ENCODE results near the gene TP53I13. TPM values are rescaled to one million over a fixed set of nuclear protein-coding genes. Genes with fewer than 3 reads are reported as not detected.
A peak's percentile ranks its signal among the peaks of the same experiment; 100 is the strongest.

TP53I13 gene
- total and polyA plus RNA-seq, 2 of the 13 experiments (the other 11 are each of a cell fraction or from before 2014, with no cell fraction given): 16.9 to 25.7 TPM

DNA sequence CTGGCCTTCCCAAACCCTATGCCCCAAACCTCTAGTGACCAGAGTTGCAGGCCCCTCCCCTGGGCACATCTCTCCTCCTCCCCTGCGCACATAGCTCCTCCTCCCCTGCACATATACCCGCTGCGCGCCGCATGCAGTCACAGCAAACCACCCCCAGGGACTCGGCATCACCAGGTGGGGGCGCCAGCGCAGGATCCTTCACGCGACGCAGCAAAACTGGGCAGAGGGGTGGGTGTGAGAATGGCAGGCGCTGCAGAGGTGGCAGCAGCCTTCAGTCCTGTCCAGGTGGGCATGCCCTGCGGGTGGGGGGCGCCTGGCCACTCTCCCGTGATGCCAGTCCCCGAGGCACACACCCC is 48.6 kb downstream of the TP53I13 start (continued):
- TF ChIP-seq, protein P1, sequence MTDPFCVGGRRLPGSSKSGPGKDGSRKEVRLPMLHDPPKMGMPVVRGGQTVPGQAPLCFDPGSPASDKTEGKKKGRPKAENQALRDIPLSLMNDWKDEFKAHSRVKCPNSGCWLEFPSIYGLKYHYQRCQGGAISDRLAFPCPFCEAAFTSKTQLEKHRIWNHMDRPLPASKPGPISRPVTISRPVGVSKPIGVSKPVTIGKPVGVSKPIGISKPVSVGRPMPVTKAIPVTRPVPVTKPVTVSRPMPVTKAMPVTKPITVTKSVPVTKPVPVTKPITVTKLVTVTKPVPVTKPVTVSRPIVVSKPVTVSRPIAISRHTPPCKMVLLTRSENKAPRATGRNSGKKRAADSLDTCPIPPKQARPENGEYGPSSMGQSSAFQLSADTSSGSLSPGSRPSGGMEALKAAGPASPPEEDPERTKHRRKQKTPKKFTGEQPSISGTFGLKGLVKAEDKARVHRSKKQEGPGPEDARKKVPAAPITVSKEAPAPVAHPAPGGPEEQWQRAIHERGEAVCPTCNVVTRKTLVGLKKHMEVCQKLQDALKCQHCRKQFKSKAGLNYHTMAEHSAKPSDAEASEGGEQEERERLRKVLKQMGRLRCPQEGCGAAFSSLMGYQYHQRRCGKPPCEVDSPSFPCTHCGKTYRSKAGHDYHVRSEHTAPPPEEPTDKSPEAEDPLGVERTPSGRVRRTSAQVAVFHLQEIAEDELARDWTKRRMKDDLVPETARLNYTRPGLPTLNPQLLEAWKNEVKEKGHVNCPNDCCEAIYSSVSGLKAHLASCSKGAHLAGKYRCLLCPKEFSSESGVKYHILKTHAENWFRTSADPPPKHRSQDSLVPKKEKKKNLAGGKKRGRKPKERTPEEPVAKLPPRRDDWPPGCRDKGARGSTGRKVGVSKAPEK (CRISPR knock-in tag; IDR thresholded peaks at IDR 0.05; ENCODE audit: borderline replicate concordance): 0 out of 2 replicates have a peak, but pooled peaks have one; percentile 52
- TF ChIP-seq, protein P2, sequence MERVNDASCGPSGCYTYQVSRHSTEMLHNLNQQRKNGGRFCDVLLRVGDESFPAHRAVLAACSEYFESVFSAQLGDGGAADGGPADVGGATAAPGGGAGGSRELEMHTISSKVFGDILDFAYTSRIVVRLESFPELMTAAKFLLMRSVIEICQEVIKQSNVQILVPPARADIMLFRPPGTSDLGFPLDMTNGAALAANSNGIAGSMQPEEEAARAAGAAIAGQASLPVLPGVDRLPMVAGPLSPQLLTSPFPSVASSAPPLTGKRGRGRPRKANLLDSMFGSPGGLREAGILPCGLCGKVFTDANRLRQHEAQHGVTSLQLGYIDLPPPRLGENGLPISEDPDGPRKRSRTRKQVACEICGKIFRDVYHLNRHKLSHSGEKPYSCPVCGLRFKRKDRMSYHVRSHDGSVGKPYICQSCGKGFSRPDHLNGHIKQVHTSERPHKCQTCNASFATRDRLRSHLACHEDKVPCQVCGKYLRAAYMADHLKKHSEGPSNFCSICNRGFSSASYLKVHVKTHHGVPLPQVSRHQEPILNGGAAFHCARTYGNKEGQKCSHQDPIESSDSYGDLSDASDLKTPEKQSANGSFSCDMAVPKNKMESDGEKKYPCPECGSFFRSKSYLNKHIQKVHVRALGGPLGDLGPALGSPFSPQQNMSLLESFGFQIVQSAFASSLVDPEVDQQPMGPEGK (CRISPR knock-in tag; IDR thresholded peaks at IDR 0.05): peak; percentile 76
- TF ChIP-seq ZNF563 (CRISPR knock-in tag; IDR thresholded peaks at IDR 0.05) (0 out of 2 replicates have a peak, but pooled peaks have one; percentile 42), STAG1 (CRISPR knock-in tag; IDR thresholded peaks at IDR 0.05) (peak; percentile 51), GABPB1 (CRISPR knock-in tag; IDR thresholded peaks at IDR 0.05) (peak; percentile 48; the same call in 1 of the 2 replicates), SMAD9 (CRISPR knock-in tag; IDR thresholded peaks at IDR 0.05) (no peak), EP300 (IDR thresholded peaks at IDR 0.05; ENCODE audit: low read depth in 2 of 2, low read length in 2 of 2) (no peak), EP300 (CRISPR knock-in tag; IDR thresholded peaks at IDR 0.05; ENCODE audit: borderline replicate concordance) (no peak), REPIN1 (CRISPR knock-in tag; IDR thresholded peaks at IDR 0.05; ENCODE audit: borderline replicate concordance, low read depth) (0 out of 2 replicates have a peak, but pooled peaks have one; percentile 43), KDM5B (CRISPR knock-in tag; IDR thresholded peaks at IDR 0.05; ENCODE audit: borderline replicate concordance) (peak; percentile 6; the same call in 1 of the 2 replicates)
- TF ChIP-seq, protein P3, sequence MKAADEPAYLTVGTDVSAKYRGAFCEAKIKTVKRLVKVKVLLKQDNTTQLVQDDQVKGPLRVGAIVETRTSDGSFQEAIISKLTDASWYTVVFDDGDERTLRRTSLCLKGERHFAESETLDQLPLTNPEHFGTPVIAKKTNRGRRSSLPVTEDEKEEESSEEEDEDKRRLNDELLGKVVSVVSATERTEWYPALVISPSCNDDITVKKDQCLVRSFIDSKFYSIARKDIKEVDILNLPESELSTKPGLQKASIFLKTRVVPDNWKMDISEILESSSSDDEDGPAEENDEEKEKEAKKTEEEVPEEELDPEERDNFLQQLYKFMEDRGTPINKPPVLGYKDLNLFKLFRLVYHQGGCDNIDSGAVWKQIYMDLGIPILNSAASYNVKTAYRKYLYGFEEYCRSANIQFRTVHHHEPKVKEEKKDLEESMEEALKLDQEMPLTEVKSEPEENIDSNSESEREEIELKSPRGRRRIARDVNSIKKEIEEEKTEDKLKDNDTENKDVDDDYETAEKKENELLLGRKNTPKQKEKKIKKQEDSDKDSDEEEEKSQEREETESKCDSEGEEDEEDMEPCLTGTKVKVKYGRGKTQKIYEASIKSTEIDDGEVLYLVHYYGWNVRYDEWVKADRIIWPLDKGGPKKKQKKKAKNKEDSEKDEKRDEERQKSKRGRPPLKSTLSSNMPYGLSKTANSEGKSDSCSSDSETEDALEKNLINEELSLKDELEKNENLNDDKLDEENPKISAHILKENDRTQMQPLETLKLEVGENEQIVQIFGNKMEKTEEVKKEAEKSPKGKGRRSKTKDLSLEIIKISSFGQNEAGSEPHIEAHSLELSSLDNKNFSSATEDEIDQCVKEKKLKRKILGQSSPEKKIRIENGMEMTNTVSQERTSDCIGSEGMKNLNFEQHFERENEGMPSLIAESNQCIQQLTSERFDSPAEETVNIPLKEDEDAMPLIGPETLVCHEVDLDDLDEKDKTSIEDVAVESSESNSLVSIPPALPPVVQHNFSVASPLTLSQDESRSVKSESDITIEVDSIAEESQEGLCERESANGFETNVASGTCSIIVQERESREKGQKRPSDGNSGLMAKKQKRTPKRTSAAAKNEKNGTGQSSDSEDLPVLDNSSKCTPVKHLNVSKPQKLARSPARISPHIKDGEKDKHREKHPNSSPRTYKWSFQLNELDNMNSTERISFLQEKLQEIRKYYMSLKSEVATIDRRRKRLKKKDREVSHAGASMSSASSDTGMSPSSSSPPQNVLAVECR (CRISPR knock-in tag; IDR thresholded peaks at IDR 0.05; ENCODE audit: borderline replicate concordance): peak; percentile 40; the same call in 1 of the 2 replicates
- TF ChIP-seq, protein P4, sequence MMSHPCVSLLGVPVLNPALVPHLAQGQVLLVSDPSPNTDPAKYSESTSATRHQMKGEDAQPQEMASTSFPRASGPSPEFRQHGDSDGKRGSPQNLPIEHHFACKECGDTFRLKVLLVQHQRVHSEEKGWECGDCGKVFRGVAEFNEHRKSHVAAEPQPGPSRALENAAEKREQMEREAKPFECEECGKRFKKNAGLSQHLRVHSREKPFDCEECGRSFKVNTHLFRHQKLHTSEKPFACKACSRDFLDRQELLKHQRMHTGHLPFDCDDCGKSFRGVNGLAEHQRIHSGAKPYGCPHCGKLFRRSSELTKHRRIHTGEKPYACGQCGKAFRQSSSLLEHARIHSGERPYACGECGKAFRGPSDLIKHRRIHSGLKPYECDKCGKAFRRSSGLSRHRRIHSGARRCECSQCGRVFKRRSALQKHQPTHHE (CRISPR knock-in tag; IDR thresholded peaks at IDR 0.05; ENCODE audit: borderline replicate concordance): 0 out of 2 replicates have a peak, but pooled peaks have one; percentile 31
- TF ChIP-seq, protein P5, sequence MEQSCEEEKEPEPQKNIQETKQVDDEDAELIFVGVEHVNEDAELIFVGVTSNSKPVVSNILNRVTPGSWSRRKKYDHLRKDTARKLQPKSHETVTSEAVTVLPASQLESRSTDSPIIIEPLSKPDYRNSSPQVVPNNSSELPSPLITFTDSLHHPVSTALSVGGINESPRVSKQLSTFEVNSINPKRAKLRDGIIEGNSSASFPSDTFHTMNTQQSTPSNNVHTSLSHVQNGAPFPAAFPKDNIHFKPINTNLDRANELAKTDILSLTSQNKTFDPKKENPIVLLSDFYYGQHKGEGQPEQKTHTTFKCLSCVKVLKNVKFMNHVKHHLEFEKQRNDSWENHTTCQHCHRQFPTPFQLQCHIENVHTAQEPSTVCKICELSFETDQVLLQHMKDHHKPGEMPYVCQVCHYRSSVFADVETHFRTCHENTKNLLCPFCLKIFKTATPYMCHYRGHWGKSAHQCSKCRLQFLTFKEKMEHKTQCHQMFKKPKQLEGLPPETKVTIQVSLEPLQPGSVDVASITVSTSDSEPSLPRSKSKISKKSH (CRISPR knock-in tag; IDR thresholded peaks at IDR 0.05; ENCODE audit: borderline replicate concordance): peak; percentile 54; the same call in 1 of the 2 replicates
- TF ChIP-seq, protein P6, sequence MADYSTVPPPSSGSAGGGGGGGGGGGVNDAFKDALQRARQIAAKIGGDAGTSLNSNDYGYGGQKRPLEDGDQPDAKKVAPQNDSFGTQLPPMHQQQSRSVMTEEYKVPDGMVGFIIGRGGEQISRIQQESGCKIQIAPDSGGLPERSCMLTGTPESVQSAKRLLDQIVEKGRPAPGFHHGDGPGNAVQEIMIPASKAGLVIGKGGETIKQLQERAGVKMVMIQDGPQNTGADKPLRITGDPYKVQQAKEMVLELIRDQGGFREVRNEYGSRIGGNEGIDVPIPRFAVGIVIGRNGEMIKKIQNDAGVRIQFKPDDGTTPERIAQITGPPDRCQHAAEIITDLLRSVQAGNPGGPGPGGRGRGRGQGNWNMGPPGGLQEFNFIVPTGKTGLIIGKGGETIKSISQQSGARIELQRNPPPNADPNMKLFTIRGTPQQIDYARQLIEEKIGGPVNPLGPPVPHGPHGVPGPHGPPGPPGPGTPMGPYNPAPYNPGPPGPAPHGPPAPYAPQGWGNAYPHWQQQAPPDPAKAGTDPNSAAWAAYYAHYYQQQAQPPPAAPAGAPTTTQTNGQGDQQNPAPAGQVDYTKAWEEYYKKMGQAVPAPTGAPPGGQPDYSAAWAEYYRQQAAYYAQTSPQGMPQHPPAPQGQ (CRISPR knock-in tag; IDR thresholded peaks at IDR 0.05; ENCODE audit: borderline replicate concordance): no peak

All from HepG2 (cell line).